ENCODE measurements around the gene EFHC1.
"Not testable (repeated sequence)": the region's sequence is repeated elsewhere in the genome, so short reads cannot be mapped to it uniquely, and the experiment has no call there.

EFHC1 gene

DNA sequence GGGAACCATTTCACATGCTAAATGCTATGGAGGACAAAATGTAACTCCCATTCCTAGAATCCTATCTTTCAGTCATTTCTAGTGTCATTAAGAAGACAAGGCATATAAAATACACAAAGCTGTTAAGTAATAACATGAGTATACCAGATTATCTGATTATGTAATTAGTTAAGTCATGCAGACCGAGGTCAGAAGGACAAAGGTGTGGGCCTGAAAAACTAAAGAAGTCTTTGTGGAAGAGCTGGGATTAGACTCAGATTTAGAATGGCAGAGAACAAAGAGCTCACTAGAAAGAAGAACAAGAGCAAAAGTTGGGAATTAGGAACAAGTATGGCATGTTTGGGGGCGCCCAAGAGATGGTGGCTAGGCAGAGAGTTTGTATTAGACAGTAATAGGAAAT is 37.0 kb downstream of the EFHC1 start:
- peaks cover 0 to 5% of the 10 kb centered on the region in 2 donors for H3K9me3 ChIP-seq (replicated peaks in 1 of 2; ENCODE audit: control insufficient read depth in 2 of 2, insufficient read depth in 1 of 2, low read depth in 1 of 2, low read length in 2 of 2)
- no peak overlapping the region for H4K91ac ChIP-seq (ENCODE audit: low read depth, low read length, poor library complexity)
- no peak overlapping the region for H3K9ac ChIP-seq (ENCODE audit: low read depth, low read length, poor library complexity)
- H3K4me1 ChIP-seq (ENCODE audit: control insufficient read depth in 2 of 2, insufficient read depth in 1 of 2, low read depth in 1 of 2, low read length in 2 of 2), result peaks cover 0 to 2% of the 10 kb centered on the region in 2 donors
- no peak overlapping the region for H2AFZ ChIP-seq (ENCODE audit: low read length)
- H3K23ac ChIP-seq (ENCODE audit: low read depth, low read length, poor library complexity), result no peak overlapping the region
- no peak overlapping the region for H3K14ac ChIP-seq (ENCODE audit: low read length)
- no CpG with 5 or more reads among the region's 2 CpGs for WGBS, 2 donors (ENCODE audit: extremely low coverage in 2 of 2, insufficient read length in 2 of 2, insufficient replicate concordance in 1 of 2)
- no peak overlapping the region for H2BK12ac ChIP-seq (ENCODE audit: low read length)
- peaks cover 2 to 23% of the 10 kb centered on the region in 2 donors for H3K36me3 ChIP-seq (replicated peaks in 1 of 2; ENCODE audit: control insufficient read depth in 2 of 2, insufficient read depth in 2 of 2, low read length in 2 of 2)
- H3K4ac ChIP-seq (ENCODE audit: low read length), result no peak overlapping the region
- no peak overlapping the region for H3K4me2 ChIP-seq (ENCODE audit: insufficient read depth, low read length, poor library complexity, severe bottlenecking)
- H3K27me3 ChIP-seq (ENCODE audit: control insufficient read depth in 3 of 3, insufficient read depth in 3 of 3, low read depth in 1 of 3, low read length in 3 of 3), result no peaks in the 10 kb centered on the region
- no peaks in the 10 kb centered on the region for H3K79me1 ChIP-seq (ENCODE audit: low read depth, low read length)
- no peak overlapping the region for H4K8ac ChIP-seq (ENCODE audit: low read depth, low read length)
- H2BK5ac ChIP-seq (ENCODE audit: low read length), result no peak overlapping the region
- H2BK120ac ChIP-seq (ENCODE audit: low read depth, low read length), result no peak overlapping the region
- H3K18ac ChIP-seq (ENCODE audit: low read length), result no peak overlapping the region
- H2BK15ac ChIP-seq (ENCODE audit: low read length), result no peak overlapping the region
- DNase-seq (ENCODE audit: low spot score), result peak; percentile 51
- no peak overlapping the region for H3K27ac ChIP-seq (replicated peaks; ENCODE audit: low read length)
- H2AK5ac ChIP-seq (ENCODE audit: low read depth, low read length), result no peak overlapping the region
- H3K4me3 ChIP-seq (ENCODE audit: low read length in 2 of 2), result no peak overlapping the region

DNA sequence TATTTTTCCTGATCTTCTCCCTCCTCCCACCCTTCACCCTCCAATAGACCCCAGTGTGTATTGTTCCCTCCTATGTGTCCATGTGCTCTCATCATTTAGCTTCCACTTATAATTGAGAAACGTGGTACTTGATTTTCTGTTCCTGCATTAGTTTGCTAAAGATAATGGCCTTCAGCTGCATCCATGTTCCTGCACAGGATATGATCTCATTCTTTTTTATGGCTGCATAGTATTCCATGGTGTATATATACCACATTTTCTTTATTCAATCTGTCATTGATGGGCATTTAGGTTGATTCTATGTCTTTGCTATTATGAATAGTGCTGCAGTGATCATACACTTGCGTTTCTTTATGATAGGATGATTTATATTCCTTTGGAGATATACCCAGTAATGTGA is 41.1 kb downstream of the EFHC1 start:
- H3K36me3 ChIP-seq (replicated peaks in 1 of 2; ENCODE audit: control insufficient read depth in 2 of 2, insufficient read depth in 2 of 2, low read length in 2 of 2); H2BK5ac ChIP-seq (ENCODE audit: low read length); H3K18ac ChIP-seq (ENCODE audit: low read length); H2BK12ac ChIP-seq (ENCODE audit: low read length); H3K9me3 ChIP-seq (replicated peaks in 1 of 2; ENCODE audit: control insufficient read depth in 2 of 2, insufficient read depth in 1 of 2, low read depth in 1 of 2, low read length in 2 of 2); H3K4me1 ChIP-seq (ENCODE audit: control insufficient read depth in 2 of 2, insufficient read depth in 1 of 2, low read depth in 1 of 2, low read length in 2 of 2); H3K14ac ChIP-seq (ENCODE audit: low read length); H2AK5ac ChIP-seq (ENCODE audit: low read depth, low read length); H3K4me2 ChIP-seq (ENCODE audit: insufficient read depth, low read length, poor library complexity, severe bottlenecking); H2BK120ac ChIP-seq (ENCODE audit: low read depth, low read length); H4K91ac ChIP-seq (ENCODE audit: low read depth, low read length, poor library complexity); H3K4ac ChIP-seq (ENCODE audit: low read length); DNase-seq (ENCODE audit: low spot score); H3K4me3 ChIP-seq (ENCODE audit: low read length in 2 of 2); H2BK15ac ChIP-seq (ENCODE audit: low read length); H3K79me1 ChIP-seq (ENCODE audit: low read depth, low read length); H4K8ac ChIP-seq (ENCODE audit: low read depth, low read length); H3K9ac ChIP-seq (ENCODE audit: low read depth, low read length, poor library complexity); H2AFZ ChIP-seq (ENCODE audit: low read length); H3K27me3 ChIP-seq (ENCODE audit: control insufficient read depth in 3 of 3, insufficient read depth in 3 of 3, low read depth in 1 of 3, low read length in 3 of 3); H3K27ac ChIP-seq (replicated peaks; ENCODE audit: low read length); H3K23ac ChIP-seq (ENCODE audit: low read depth, low read length, poor library complexity): not testable (repeated sequence)
- no CpG with 5 or more reads among the region's 2 CpGs for WGBS, 2 donors (ENCODE audit: extremely low coverage in 2 of 2, insufficient read length in 2 of 2, insufficient replicate concordance in 1 of 2)

DNA sequence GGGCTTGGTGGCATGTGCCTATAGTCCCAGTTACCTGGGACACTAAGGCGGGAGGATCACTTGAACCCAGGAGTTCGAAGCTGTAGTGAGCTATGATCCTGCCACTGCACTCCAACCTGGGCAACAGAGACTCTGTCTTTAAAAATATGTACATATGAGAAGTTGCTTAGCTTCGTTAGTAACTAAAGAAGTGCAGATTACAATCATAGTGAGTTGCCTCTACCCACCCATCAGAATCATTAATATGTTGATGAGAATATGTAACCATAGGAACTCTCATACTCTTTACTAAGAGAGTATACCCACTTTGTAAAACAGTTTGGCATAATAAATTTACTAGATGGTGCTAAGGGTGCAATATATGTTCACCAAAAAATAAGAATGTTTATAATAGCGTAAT is 54.0 kb downstream of the EFHC1 start:
- WGBS, 2 donors (ENCODE audit: extremely low coverage in 2 of 2, insufficient read length in 2 of 2, insufficient replicate concordance in 1 of 2), result no CpG with 5 or more reads among the region's 4 CpGs
- Histone ChIP-seq H4K8ac (ENCODE audit: low read depth, low read length) (no peak overlapping the region), H3K4ac (ENCODE audit: low read length) (no peak overlapping the region)

DNA sequence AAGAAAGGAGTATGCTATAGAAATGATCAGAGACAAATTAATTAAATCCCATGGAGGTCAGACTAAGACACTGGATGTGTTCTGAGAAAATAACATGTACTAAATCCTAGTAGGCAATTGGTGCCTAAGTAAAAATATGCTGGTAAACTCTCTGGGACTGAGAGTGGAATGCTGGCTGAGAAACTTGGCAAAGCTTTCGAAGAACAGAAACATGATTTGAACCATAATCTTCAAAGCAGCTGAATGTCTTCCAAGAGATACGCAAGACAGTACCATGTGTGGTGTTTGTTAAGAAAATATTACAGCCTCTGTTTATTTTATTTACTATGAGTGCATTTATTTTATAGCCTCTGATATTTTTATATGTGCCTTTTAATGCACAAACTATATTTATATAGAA is 55.2 kb downstream of the EFHC1 start:
- Histone ChIP-seq H3K14ac (ENCODE audit: low read length) (no peak overlapping the region), H2AK5ac (ENCODE audit: low read depth, low read length) (no peak overlapping the region), H4K91ac (ENCODE audit: low read depth, low read length, poor library complexity) (no peak overlapping the region), H3K4me2 (ENCODE audit: insufficient read depth, low read length, poor library complexity, severe bottlenecking) (no peak overlapping the region), H2BK5ac (ENCODE audit: low read length) (no peak overlapping the region), H3K18ac (ENCODE audit: low read length) (no peak overlapping the region), H2BK15ac (ENCODE audit: low read length) (no peak overlapping the region), H3K27ac (replicated peaks; ENCODE audit: low read length) (no peak overlapping the region), H2BK12ac (ENCODE audit: low read length) (no peak overlapping the region), H2BK120ac (ENCODE audit: low read depth, low read length) (no peak overlapping the region), H3K23ac (ENCODE audit: low read depth, low read length, poor library complexity) (no peak overlapping the region), H3K4me1 (ENCODE audit: control insufficient read depth in 2 of 2, insufficient read depth in 1 of 2, low read depth in 1 of 2, low read length in 2 of 2) (no peaks in the 10 kb centered on the region), H4K8ac (ENCODE audit: low read depth, low read length) (no peak overlapping the region), H3K27me3 (ENCODE audit: control insufficient read depth in 3 of 3, insufficient read depth in 3 of 3, low read depth in 1 of 3, low read length in 3 of 3) (no peaks in the 10 kb centered on the region), H3K9ac (ENCODE audit: low read depth, low read length, poor library complexity) (no peak overlapping the region), H3K4me3 (ENCODE audit: low read length in 2 of 2) (no peak overlapping the region), H3K4ac (ENCODE audit: low read length) (no peak overlapping the region), H3K36me3 (replicated peaks in 1 of 2; ENCODE audit: control insufficient read depth in 2 of 2, insufficient read depth in 2 of 2, low read length in 2 of 2) (peaks cover 0 to 12% of the 10 kb centered on the region in 2 donors), H3K9me3 (replicated peaks in 1 of 2; ENCODE audit: control insufficient read depth in 2 of 2, insufficient read depth in 1 of 2, low read depth in 1 of 2, low read length in 2 of 2) (no peaks in the 10 kb centered on the region), H3K79me1 (ENCODE audit: low read depth, low read length) (no peaks in the 10 kb centered on the region), H2AFZ (ENCODE audit: low read length) (no peak overlapping the region)
- no peak for DNase-seq (ENCODE audit: low spot score)
- no CpG with 5 or more reads among the region's 2 CpGs for WGBS, 2 donors (ENCODE audit: extremely low coverage in 2 of 2, insufficient read length in 2 of 2, insufficient replicate concordance in 1 of 2)

More for the DNA sequence above, 54.0 kb downstream of the EFHC1 start:
- H2AFZ ChIP-seq (ENCODE audit: low read length), result no peak overlapping the region
- H3K4me2 ChIP-seq (ENCODE audit: insufficient read depth, low read length, poor library complexity, severe bottlenecking), result no peak overlapping the region
- H2BK12ac ChIP-seq (ENCODE audit: low read length), result no peak overlapping the region
- H3K4me3 ChIP-seq (ENCODE audit: low read length in 2 of 2), result no peak overlapping the region
- no peak overlapping the region for H2BK120ac ChIP-seq (ENCODE audit: low read depth, low read length)
- H3K27me3 ChIP-seq (ENCODE audit: control insufficient read depth in 3 of 3, insufficient read depth in 3 of 3, low read depth in 1 of 3, low read length in 3 of 3), result no peaks in the 10 kb centered on the region
- no peak overlapping the region for H2BK5ac ChIP-seq (ENCODE audit: low read length)
- no peak overlapping the region for H3K23ac ChIP-seq (ENCODE audit: low read depth, low read length, poor library complexity)
- peaks cover 0 to 2% of the 10 kb centered on the region in 2 donors for H3K36me3 ChIP-seq (replicated peaks in 1 of 2; ENCODE audit: control insufficient read depth in 2 of 2, insufficient read depth in 2 of 2, low read length in 2 of 2)
- H3K9ac ChIP-seq (ENCODE audit: low read depth, low read length, poor library complexity), result no peak overlapping the region
- no peak overlapping the region for H3K27ac ChIP-seq (replicated peaks; ENCODE audit: low read length)
- no peak overlapping the region for H3K18ac ChIP-seq (ENCODE audit: low read length)
- no peaks in the 10 kb centered on the region for H3K4me1 ChIP-seq (ENCODE audit: control insufficient read depth in 2 of 2, insufficient read depth in 1 of 2, low read depth in 1 of 2, low read length in 2 of 2)
- no peak overlapping the region for H4K91ac ChIP-seq (ENCODE audit: low read depth, low read length, poor library complexity)
- no peak overlapping the region for H3K14ac ChIP-seq (ENCODE audit: low read length)
- H2AK5ac ChIP-seq (ENCODE audit: low read depth, low read length), result no peak overlapping the region
- DNase-seq (ENCODE audit: low spot score), result no peak
- no peak overlapping the region for H2BK15ac ChIP-seq (ENCODE audit: low read length)
- no peaks in the 10 kb centered on the region for H3K9me3 ChIP-seq (replicated peaks in 1 of 2; ENCODE audit: control insufficient read depth in 2 of 2, insufficient read depth in 1 of 2, low read depth in 1 of 2, low read length in 2 of 2)
- no peaks in the 10 kb centered on the region for H3K79me1 ChIP-seq (ENCODE audit: low read depth, low read length)
